ELR (cell line): Measurements from ENCODE around the gene AGPAT4.
A peak's percentile ranks its signal among the peaks of the same experiment; 100 is the strongest.

Source experiments
- DNase-seq: peaks from one replicate; pipeline ENCODE4 v3.0.0-alpha.2; 2015; ENCODE audit warnings: low read depth

Gene AGPAT4

DNA sequence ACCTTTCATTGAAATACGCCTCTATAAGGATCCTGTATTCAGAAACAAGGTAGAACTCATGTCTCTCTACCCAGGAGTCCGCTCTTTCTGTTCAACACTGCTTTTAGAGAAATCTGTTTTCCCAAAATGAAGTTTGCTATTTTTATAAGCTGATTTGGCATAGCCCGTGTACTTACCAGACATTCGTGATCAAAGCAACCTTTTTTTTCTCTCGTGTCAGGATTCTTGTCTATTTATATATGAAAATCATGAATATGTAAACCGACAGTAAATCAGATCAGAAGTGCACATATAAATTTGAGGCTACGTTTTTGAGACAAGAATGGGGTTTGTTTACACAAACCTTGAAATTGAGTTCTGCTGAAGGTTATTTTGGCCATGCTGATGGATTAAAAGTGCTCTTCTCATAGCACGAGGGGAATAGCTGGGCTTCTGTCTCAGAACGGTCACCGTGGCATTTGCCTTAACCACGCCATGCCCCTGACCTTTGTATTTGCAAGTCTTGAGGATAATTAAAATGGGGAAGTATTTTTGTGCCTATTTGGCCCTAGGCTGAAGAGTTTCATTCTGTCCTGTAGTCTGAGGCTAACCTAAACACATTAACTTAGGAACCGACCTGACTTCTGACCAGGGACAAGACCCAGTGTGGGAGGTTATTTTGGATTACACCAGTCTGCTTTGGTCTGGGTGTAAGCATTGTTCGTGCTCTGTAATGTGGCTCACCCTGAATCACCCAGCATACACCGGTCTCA lies 163.7 kb downstream of the AGPAT4 start:
- DNase-seq = no peak

DNA sequence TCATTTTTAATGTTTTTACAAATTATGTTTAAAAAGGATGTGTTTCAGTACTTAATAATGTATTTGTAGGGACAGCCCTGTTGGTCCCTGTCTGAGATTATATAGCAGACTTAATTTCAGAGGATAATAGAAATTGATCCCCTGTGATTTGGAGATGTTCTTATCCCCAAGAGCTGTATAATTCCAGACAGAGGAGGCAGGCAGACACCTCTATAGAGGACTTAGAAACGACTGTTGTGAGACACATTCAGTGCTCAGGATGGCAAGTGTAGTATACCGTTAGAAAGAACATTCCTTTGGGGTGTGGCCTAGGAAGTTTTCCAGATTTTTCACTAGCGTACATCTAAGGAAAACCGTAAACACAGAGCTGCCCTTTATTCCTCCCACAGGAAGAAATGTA lies 164.5 kb downstream of the AGPAT4 start:
- DNase-seq = no peak

DNA sequence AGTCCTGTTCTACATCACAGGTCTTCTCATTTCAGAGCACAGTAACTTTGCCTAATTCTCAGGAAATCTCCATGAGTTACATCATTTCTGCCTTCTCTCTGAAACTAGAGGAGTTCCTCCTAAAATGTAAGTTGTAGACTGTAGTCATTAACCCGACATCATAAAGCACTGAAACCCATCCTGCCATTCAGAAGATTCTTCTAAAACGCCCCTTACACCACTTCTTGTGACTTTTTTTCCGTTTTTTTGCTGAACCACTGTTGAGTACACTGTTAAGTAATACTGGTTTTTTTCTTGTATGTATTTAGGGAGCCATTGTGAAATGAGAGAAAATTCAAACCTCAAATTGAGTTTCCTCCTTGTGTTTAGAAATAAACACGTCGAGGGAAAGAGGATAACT lies 164.9 kb downstream of the AGPAT4 start:
- no peak for DNase-seq

DNA sequence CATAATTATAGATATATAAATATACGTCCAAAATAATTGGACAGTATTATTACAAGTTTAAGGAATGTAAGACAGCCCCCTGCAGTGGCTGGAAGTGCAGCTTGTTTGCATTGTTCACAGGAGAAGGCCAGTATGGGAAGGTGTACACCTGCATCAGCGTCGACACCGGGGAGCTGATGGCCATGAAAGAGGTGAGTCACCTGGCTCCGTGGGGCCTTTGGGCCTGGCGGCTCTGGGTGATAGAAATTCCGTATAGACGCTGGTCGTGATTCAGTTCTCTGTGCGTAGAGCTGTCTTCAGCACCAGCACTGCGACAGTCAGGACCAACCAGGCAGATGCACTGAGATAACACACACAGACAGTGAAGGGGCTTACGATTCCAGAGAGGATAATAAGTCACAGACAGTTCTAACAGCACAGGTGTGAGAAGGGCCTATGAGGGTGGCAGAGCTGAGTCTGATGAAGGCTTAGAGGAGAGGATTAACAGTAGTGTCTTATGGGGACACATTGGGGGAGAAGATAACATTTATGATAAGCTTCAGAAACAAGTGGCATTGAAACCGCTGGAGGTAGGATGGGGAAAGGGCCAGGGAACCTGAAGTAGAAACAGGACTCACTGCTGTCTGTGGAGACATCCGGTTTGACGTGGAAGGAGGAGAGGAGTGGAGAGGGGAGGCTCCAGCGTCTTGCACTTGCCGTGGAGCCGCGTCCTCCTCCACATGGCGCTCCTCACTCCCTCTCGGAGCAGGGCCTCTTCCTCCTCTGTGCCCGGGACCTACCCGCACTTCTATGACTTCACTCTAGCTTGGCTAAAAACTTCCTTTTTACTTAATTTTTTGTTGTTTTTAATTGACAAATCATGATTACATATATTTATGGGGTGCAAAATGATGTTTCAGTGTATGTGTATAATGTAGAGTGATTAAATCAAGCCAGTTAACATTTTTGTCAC lies 165.8 kb downstream of the AGPAT4 start:
- no peak for DNase-seq

DNA sequence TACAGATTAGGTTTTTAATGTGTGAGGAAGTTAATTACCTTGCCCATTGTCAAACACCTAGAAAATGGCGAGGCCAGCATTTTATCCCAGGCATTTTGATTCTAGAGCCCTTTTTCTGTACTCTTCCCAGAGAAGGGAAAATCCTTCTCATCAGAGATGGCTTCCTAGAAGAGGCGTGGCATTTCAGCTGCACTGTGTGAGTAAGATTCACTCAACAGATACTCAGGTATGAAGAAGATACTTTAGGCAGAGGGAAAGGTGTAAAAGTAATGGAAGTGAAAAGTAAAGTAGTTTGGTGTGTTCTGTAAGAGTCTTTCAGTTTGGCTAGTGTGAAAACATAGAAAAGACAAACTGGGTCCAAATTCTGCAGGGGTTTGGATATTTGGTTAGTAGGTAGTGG lies 168.5 kb downstream of the AGPAT4 start:
- DNase-seq = no peak

DNA sequence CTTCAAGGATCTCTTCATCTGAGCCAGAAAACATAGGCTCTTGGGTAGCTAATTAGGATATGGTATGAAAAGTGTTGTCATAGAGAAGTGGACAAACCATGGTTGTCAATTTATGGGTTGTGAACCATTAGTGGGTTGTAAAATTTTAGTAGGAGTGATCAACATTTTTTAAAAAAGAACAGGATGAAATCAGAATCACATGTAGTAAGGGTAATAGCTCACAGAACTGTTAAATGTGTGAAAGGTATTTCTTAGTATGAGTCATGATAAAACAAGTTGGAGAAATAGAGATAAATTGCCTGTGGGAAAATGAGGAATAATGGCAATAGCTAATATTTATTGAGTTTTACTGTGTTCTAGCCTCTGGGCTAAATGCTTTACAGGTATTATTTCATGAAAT lies 168.9 kb downstream of the AGPAT4 start:
- peak; percentile 29 for DNase-seq

DNA sequence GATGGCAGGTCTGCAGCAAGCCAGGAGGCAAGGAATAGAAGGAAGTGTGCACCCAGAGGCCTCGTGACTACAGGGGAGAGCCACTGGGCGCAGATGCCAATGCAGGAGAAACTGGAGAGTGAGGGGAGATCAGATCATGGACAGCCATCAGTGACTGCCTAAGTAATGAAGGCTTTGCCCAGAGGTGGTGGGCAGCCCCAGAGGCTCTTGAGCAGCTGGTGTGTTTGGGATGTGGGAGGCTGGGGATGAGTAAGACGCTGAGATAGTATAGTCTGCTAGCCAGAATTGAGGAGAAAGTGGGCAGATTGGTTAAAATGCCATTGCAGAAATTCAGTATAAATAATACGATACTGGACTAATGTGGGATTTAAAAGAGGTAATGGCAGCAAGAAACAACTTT lies 170.4 kb downstream of the AGPAT4 start:
- no peak for DNase-seq

DNA sequence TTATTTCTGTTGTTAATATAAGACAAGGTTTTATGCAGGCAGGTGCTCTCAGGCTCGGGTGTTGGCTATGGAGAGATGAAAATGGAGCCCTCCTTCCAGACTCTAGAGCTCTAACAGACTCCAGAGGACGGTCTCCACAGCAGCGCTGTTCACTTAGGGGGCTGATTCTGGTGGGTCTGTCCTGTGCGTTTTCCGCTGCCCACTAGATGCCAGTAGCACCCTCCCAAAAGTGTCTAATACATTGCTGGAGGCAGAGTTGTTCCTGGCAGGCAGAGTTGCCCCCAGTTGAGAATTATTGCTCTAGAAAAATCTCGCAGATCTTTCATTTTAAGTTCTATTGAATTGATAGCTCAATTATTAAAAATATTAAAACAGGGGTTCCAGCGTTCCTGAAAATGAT lies 172.3 kb downstream of the AGPAT4 start:
- peak; percentile 14 for DNase-seq

DNA sequence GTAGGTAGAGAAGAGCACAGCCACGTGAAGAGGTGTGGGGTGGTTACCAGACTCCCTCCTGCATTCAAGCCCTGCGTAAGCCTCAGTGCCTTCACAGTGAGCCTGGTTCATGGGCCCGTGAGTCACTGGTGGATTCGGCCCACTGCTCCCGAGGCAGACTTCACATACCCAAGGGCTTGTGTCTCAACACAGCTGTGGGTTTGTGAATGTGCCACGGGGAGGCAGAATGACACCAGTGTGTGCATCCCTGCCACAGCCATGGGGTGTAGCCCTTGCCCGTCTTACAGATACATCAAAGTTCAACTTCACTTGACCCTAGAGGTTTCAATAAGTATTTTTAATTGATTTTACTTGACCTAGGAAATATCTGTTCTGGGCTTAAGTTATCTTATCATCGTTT lies 173.8 kb downstream of the AGPAT4 start:
- DNase-seq = no peak

DNA sequence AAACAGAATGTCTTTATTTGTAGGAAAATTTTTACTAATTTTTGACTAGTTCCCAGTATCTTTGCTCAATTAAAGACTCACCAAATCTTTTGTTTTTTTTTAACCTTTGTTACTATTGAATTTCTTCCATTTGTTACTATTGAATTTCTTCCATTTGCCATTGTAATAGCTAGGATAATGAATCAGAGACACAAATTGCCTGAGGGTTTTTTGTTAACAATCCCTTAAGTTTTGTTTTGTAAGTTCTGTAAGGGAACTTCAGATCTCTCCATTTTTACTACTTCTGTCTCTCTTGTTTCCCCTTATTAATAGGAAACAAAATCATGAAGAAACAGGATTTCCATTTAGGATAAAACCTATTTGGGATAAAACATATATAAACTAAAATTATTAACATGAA lies 177.9 kb downstream of the AGPAT4 start:
- peak; percentile 28 for DNase-seq

DNA sequence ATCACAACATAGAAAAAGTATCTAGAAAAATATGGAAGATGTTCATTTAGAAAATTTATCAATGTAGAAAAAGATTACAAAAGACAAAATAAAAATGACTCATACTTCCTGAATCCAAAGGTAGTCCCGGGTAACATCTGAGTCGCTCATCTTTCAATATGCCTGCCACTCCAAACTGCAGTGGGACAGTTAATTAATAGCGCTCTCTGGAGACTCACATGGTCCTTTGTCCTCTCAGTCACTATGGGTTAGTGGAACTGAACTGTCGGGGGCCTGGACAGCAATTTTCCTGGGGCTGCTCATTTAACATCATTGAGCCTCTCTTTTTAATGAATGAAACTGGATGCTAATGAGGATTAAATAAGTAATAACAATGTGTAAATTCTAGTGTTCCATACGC lies 178.9 kb downstream of the AGPAT4 start:
- peak; percentile 37 for DNase-seq

DNA sequence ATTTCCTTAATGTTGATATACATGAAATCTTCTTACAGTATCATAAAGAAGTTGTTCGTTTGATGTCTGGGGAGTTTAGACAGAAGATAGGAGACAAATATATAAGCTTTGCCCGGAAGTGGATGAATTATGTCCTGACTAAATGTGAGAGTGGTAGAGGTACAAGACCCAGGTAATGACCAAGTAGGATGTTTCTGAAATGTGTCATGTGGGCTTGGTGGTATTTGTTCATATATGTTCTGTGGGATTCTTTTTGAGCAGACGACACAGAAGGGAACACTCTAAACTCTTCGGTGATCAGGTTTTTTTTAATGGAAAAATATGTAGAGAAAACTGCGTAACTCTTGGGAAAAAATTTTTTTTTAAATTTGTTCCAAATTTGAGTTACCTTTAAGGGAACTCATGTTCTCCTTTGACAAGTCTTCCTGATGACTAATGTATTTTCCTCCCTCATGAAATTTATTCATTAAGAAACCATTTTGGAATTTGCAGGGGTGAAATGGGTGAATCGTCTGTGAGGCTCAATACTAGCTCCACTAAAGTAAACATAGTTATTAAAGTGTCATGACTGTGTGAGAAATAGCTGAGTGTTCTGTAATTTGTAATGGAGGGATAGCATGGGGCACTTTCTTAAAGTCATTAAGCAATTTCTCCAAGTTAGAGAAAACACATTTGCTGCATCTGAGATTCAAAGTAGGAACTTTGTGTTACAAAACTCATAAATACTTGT lies 181.7 kb downstream of the AGPAT4 start:
- DNase-seq = peak; percentile 64

DNA sequence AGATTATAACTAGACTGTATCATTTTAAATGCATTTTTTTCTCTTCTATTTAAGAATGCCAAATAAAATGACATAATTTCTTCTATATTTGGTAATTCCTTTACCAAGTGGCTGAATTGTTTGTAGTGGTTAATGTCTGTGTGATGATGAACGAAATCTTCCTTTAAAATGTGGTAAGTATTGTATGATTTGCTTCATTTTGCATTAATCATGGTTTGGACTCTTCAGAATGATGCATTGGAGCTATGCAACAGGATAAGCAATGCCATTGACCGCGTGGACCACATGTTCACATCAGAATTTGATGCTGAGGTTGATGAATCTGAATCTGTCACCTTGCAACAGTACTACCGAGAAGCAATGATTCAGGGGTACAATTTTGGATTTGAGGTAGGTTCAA lies 182.7 kb downstream of the AGPAT4 start:
- DNase-seq = no peak

DNA sequence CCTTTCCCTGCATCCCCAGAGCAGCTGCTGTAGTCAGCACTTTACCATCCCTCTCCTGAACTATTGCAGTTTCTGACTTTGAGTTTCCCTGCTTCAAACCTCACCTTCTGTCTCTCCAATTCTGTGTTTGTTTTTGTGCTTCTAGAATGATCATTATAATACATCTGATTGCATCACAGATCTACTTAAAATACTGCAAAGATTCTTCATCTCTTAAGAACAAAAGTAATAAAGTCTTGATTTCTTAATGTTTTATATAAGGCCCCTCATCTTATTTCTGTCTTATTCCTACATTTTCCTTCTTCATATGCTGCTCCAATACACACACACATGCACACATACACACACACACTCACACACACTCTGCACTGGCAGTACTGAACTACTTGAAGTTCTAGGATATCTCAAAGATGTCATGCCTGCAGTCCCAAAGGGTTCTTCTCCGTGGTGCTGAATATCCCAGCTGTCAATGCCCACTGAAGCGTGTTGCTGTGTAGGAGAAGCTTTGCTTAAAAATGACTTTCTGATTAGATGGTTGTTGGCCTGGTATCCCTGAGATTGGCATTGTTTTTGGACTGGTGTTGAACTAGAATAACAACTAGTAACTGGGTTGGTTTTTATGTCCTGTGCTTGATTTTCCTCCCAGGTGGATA lies 185.1 kb downstream of the AGPAT4 start:
- DNase-seq = peak; percentile 3

DNA sequence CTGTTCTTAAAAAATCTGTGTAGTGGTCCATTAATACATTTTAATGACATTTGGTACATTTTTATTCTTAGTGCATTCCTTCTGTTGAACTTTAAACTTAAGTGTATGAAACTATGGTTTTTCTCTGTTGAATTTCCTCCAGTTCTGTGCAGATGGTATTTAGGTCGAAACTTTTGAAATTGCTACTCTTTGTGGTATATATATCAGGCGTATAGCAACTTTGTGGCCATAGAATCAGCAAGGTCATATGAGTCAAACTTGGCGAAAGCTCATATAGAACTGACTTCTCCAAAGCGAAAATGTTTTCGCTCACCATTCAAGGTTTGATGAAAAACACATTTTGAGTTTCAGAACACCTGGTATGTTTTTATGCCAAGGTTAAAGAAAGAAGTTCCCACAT lies 188.6 kb downstream of the AGPAT4 start:
- no peak for DNase-seq

DNA sequence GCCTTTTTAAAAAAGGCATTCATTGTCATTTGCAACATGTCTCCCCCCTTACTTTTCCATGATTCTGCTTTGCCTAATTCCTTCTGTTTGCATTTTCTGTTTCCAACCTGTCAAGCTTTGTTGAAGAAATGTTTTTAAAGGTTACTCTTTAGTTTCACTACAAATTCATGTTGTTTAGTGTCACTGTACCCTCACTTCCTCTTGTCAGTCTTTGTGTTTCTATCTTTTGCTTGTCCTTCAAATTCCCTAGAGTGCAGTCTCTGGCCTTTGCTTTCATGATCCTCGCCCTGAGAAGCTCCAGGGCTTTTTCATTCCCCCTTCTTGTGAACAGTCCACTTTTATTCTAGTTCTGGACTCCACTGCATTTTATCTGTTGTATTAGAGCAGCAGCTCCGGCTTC lies 191.6 kb downstream of the AGPAT4 start:
- no peak for DNase-seq

DNA sequence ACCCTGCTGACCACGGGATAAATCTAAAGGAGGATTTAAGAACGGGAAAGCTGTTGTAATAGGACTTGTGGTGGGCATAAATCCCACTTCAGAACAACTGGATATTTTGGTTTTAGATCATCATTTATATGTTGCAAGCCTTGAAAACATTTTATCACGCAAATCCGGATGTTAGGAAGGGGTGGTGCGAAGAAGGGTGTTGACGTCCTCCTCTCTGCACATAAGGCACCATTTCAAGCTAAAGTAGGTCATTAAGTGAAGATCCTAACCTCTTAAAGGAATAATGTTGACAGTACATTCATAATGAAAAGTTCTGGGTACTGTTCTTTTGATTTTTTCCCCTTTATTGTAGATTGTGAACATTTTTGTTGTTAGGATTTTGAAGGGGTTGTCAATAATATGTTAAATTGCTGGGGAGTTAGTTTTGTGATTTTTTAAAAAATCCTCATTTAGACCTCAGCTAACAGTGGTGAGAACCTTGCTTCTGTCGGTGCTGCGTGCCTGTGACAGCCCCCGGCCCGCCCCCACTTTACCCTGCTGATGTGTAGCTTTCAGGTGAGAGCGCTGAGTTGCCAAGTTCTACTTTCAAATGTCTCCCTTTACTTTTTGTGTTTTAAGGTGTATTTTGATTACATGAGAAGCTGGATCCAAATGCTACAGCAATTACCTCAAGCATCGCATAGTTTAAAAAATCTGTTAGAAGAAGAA lies 193.4 kb downstream of the AGPAT4 start:
- no peak for DNase-seq
